GM12892 (cell line): ENCODE measurements around the gene TMEM25.

Source experiments
- POLR2A ChIP-seq: IDR thresholded peaks from 2 replicates; pipeline ENCODE4 v1.6.1; 2011; ENCODE audit warnings: low read depth, low read length, control low read depth
- TAF1 ChIP-seq: IDR thresholded peaks from 2 replicates; pipeline ENCODE4 v1.6.1; 2011; ENCODE audit warnings: low read depth, mild to moderate bottlenecking, control low read depth, low read length, borderline replicate concordance

GRCh38 chr11:118530683-118531596, at the start of gene TMEM25:
- TF ChIP-seq POLR2A (peak; percentile 15; the same call in 1 of the 2 replicates), TAF1 (0 out of 2 replicates have a peak, but pooled peaks have one; percentile 13)
